GM21381 (cell line): ENCODE data around the gene ATXN7L1.
"Not testable (repeated sequence)": the region's sequence is repeated elsewhere in the genome, so short reads cannot be mapped to it uniquely, and the experiment has no call there.

Source experiments
- ATAC-seq: cut with Tn5 transposase; IDR thresholded peaks from one replicate; pipeline ENCODE4 v1.9.1; 2021; ENCODE audit warnings: mild to moderate bottlenecking, moderate library complexity; ENCODE audit not compliant: unreplicated experiment

ATXN7L1 gene

DNA sequence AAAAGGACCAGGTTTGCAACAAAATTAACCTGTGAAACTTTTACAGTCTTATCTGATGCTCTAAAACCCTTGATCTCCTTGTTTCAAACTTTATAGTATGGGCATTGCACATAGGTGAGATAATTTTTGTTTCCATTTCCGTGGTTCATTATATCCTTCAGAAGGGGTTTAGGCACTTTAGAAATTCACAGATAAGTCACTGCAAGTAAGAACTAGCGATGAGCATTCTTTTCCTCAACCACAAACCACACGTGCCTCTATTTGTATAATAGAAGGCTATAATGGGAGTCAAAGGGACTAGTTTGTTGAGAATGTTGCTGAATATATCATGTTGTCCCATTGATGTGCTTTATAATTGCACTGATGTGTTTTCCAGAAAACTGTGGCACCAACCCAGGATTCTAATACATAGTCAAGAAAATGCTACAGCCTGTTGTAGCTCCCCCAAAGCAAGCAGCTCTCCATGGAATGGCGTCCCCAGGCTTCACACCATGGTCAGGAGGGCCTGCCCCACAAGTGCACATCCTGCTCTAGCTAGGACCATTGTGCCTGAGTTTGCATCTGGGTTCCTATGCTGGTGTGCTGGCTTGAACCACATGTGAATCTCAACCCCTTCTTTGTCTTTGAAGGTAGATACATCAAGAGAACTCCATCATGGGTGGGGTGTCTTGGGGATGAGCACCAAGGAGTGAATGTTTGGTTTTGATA lies 14.0 kb upstream of the ATXN7L1 start:
- no peak for ATAC-seq

DNA sequence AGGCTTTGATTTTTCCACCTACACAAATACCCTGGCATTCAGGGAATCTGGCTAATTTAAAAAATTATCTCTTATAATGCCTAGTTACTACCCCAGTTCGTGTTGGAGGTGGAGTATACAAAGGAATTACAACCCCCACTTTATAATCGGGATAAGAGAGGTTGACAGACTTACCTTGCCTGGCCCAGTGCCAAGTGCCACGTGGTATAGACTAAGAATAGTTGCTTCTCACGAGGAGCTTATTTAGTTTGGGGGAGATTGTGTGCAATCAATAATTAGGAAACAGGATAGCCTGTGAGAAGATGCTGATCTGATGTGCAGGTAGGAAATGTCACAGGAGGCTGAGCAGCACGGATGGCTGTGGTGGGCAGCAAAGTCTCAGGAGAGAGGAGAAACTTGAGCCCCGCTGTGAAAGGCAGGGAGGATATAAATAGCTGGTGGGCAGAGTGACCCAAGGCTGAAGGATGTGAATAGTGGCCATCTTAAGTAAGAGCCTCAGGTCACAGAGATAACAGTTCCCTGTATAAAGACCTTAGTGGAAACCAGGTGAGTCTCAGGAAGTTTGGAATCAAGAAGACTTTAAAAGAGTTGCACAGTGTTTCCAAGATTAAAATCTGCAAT lies 11.3 kb upstream of the ATXN7L1 start:
- ATAC-seq = no peak

DNA sequence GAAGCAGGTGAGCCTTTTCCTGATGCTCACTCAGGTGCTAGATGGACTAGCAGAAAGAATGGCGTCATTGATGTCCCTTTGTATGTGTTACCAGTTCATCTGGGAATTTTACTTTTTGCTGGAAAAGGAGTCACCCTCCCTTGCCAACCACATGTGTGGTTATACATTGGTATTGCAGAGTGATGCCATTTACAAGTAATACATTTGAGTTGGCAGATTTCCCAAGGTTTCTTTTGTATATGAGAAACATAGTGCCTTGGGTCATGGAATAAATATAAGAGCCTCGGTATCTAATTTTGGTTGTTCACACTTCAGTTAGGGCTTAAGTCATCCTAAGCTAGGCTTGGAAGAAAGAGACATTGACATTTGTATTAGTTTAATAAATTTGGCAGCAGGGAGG lies 10.4 kb upstream of the ATXN7L1 start:
- no peak for ATAC-seq

DNA sequence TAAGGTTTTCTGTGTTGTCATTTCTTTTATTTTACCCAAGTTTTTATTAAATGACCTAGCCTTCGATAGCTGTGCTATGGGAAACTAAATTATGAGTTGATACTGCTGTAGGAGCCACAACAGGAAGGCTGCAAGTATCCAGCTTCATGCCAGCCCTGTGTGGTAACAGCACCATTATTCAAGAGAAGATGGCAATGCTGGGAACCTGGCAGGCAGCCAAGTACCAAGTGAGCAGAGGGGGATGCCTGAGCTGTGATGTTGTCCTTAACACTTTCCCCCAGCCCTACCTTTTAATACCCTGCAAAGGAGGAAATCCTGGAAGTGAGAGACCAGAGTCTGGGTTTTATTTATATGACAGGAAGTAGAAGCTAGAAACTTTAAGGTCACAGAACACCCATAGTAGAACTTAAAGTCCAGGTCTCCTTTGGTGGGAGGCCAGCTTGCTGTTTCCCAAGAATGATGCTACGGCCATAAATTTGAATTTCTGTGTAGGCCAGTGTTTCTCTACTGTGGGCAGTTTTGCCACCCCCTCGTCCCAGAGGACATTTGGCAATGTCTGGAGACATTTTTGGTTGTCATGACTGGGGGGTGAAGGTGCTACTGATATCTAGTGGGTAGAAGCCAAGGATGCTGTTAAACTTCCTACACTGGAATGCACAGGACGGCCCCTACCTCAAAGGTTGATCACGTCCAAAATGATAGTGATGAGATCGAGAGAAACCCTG lies 9.2 kb upstream of the ATXN7L1 start:
- no peak for ATAC-seq

DNA sequence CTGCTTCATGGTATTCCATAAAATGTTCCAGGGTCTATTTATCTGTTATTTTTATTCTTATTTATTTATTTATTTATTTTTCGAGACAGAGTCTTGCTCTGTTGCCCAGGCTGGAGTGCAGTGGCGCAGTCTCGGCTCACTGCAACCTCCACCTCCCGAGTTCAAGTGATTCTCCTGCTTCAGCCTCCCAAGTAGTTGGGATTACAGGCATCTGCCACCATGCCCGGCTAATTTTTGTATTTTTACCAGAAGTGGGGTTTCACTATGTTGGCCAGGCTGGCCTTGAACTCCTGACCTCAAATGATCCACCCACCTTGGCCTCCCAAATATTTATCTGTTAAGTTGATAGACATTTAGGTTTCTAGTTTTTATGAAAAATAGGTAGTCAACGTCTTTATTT lies 6.8 kb upstream of the ATXN7L1 start:
- not testable (repeated sequence) for ATAC-seq

DNA sequence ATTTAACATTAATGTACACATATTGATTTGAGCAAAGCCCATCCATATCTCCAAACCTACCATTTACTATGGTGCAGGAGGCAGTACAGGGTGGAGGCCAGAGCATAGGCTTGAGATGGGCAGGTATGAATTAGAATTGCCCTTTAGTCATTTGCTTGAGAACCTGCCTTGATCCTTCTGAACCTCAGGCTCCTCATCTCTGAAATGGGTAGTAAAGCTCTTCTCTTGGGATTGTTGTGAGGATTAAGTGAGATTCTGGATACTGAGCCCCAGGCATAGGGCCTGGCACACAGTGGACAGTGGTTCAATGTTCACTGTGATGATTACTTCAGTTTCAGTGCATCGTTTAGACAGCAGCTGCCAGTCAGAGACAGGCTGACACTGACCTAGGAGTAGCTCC lies 5.0 kb upstream of the ATXN7L1 start:
- no peak for ATAC-seq

DNA sequence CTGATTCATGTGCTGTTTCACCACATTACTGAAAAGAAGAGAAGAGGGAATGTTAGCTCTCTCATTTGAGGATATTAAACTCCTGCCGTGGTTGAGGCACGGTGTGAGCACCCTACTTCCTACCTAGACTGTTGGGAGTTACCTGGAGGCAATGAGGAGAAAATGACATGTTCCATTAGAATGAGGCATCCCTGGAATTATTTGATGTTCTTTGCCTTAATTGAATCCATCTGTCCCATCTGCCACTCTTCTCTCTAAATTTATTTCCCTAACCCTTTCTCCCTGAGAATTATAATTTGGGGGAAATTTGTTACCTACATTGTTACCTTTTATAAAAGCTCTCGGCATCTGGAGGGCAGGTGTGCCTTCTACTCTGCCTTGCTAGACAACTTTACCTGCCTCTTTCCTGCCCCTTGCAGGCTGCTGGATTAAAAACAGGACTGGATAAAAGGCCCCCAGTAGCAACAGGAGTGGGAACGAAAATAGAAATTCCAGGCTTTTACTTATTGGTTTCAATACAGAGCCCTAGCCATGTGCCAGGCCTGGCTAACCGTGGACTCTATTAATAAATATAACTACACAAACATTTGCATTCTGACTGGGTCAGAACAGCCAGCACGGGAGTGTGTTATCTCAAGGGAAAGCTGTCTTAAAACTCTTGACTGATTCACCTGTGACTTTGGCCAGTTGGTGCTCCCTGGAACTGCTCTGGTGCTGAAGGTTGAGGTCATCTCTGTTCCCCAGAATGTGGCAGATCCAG lies 4.4 kb upstream of the ATXN7L1 start:
- no peak for ATAC-seq

DNA sequence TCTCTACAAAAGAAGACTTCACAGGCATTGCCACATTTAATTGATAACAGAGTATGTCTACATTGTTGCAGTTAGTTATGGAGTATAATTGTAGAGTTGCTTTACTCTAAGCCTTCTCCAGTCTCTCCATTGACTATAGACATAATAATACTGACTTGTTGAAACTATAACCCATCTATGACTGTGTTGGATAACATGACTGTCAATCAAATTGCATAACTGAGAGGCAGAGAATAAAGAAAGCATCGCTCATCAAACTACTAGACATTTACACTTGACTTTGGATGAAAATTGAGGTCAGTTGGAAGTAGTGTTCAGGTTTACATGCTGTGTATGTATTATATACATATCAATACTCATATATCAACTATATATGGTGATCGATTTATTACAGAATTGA lies 3.4 kb upstream of the ATXN7L1 start:
- ATAC-seq = no peak

DNA sequence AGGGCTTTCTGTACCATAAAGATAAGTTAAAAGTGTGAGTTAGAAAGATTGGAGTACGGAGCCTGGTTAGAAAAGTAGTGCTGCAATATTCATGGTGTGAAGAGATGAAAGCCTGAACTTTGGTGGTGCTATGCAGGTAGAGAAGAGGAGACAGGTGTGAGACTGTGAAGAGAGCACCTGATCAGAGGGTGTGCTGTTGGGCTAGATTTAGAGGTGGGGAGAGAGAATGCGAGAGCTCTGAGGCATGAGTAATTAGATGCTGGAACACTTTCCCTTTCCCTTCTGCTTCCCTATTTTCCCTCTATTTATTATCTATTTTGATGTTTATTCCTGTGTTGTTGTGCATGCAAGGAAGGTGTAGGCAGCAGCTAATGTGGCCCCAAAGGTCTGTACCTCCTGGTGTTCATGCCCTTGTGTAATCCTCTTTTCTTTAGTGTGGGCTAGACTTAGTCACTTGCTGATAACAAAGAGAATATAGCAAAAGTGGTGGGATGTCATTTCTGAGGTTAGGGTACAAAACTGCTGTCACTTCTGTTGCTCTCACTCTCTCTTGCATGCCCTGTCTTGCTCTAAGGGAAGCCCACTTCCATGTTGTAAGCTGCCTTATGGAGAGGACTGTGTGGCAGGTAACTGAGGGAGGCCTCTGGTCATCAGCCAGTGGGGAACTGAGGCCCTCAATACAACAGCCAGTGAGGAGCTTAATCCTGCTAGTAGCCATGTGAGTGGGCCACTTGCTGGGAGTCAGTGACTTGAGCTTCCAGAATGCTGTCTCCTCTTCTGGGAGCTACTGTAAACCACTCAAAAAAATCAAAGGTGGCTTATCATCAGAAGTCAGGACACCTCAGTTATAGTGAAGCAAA lies 2.6 kb upstream of the ATXN7L1 start:
- no peak for ATAC-seq

DNA sequence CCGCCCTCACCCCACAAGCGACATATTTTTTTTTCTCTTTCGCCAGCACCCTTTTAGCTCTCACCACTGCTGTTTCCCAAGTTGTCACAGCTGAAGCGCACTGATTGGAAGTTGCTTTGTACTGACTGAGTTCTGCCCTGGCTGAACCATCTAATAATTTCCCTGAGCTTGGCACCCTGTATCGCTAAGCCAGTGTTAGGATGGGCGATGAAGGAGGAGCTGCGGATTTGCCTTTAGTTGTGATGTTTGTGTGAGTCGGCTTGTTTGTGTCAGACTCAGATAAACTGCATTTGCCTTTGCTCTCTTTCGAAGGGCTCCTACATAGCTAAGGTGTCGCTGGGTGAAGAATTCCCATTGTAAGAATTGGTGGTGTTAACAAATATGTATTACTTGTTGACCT lies 1.3 kb upstream of the ATXN7L1 start:
- no peak for ATAC-seq

DNA sequence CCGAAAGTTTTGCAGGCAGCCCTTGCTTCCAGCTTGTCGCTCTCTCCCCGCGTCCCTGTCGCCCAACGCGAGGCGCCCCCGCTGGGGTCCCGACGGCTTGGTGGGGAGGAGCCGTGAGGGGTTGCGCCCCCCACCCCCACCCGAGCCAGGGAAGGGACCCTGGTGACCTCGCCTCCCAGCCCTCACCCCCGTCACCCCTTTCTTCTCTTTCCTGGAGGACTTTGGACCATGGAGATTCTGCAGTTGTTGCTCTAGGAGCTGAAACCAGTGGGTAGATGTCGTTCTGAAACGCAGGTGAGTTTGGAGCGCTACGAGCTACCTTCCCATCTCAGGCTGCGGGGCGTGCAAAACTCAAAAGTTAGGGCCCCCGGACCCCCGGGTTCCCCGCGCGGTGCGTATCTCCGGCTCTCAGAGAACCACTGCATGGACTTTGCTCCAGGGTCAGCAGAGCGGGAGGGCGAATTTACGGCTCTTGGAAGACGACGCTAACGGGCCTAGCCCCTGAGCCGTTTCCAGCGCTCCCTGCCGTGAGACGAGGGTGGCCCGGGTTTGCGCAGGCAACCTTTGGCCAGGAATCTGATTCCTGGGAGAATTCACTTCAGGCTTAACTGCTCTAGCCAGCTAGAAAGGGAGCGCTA lies 684 bp upstream of the ATXN7L1 start:
- no peak for ATAC-seq

DNA sequence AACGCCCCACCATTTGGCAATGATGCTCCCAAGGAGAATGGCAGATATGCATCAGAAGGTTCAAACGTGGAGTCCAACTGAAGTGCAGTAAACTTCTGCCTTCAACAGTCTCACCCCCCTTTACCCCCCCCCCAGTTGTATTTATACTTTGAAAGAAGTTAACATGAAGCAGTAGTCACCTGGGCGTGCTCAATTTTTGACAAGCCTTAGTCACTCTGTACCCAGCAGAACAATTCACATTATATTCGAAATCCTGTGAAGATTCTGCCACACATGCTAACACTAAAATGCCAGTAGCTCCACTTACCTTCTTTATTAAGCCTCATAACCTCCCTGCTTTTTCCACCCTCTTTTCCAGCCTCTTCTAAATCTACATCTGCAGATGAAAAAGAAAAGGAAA lies 894 bp downstream of the ATXN7L1 start:
- no peak for ATAC-seq

DNA sequence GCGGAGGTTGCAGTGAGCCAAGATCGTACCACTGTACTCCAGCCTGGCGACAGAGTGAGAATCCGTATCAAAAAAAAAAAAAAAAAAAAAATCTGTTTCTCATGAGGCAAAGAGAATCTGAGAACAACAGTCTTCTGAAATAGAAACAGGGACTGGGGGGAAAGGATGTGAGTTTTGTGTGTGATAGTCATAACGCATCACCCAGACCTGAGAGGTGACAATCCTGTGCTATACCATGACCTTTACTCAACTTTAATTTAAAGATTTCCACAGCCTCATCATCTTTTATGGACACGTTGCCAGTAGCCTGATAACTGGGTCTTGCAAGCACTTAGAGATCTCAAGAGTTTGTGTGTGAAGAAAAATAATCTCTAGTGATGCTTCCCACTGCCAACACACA lies 2.3 kb downstream of the ATXN7L1 start:
- ATAC-seq = no peak

DNA sequence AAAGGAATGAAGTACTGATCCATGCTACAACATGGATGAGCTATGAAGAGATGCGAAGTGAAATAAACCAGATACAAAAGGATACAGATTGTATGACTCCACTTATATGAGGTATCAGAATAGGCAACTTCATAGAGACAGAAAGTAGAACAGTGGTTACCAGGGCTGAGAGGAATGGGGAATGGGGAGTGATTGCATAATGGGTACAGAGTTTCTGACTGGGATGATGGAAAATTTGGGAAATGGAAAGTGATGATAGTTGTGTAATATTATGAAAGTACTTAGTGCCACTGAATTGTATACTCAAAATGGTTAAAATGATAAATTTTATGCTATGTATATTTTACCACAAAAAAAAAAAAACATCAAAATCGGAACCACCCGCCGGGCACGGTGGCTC lies 3.9 kb downstream of the ATXN7L1 start:
- ATAC-seq = no peak

DNA sequence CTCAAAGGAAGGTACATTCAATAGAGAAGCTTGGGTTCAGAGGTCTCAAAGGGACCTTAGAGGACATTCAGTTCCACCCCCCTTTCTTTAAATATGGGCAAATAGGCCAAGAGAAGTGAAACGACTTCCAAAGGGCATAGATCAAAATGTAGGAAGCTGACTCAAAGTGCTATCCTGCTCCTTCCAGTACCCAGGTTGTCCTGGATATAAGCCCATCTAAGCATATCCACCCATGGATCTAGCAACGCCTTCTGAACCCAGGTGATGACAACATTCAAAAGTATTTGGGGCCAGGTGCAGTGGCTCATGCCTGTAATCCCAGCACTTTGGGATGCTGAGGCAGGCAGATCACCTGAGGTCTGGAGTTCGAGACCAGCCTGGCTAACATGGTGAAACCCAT lies 5.3 kb downstream of the ATXN7L1 start:
- no peak for ATAC-seq

DNA sequence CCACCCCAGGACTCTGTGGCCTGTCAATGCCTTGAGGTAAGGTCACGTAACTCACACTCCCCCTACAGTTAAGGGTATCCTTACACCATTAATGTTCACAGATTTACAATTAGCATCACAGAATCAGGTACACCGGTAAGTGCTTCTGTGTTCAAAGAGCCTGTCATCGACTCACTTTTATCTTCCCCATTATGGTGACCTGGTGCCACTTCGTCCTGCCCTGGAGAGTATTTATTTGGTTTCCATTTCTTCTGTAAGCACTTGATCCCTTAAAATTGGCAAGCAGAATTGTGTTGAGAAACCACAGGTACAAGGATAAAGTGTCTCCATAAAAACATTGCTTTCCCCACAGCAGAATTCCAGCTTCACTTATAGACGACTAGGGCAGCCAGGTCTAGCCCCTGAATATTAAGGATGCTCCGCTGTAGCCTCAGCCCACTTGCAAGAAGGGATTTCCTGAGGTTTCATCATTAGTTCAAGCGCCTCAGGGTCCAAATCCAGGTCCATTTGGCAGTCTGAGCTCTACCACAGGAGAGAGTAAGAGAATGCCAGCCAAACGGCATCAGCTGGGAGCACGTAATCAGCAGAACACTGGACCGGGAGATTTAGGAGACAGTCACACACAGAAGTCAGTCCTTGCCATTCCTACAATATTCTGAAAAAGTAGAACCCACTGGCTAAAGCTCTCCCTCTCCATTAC lies 10.1 kb downstream of the ATXN7L1 start:
- no peak for ATAC-seq

DNA sequence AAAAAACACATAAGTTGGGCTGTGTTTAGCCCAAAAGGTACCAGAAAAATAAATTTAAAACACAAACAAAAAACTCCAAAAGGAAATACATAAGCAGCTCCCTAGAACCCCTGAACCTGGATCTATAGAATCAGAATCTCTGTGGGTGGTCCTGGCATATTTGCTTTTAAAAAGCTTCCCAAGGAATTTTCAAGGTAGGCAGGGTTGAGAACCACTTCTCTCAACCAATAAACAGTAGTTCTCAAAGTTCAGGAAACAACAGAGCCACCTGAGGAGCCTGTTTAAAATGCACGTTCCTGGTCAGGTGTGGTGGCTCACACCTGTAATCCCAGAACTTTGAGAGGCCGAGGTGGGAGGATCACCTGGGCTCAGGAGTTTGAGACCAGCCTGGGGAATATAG lies 12.5 kb downstream of the ATXN7L1 start:
- no peak for ATAC-seq

DNA sequence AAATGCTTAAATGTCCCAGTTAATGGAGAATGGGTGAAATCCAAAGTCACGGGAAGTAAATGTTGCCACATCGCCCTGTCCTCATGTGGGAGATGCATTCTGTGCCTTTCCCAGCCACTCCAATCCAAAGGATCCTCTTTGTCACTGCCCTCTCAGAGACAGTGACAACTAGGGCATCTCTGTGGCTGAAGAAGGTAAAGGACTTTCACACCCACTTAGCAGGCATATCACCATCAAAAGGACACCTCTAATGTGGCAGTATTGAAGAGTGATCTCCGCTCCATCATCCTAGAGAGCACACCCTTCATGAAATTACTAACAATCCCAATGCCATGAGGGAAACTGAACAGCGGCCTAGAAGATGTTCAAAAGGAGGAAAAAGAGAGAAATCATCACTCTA lies 13.6 kb downstream of the ATXN7L1 start:
- no peak for ATAC-seq

DNA sequence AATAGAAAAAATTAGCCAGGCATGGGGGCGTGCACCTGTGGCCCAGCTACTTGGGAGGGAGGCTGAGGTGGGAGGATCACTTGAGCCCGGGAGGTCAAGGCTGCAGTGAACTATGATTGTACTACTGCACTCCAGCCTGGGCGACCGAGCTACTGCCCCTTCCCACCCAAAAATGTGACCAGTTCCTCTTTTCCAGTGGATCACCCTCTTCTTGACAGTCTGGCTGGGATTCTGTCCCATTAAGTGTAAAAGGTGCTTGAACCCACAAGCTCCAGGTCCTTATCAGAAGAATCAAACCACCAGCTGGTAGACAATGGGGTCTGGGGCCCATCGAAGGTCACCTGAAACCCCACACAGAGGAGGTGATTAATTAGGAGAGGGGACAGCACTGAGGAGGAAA lies 14.1 kb downstream of the ATXN7L1 start:
- no peak for ATAC-seq

DNA sequence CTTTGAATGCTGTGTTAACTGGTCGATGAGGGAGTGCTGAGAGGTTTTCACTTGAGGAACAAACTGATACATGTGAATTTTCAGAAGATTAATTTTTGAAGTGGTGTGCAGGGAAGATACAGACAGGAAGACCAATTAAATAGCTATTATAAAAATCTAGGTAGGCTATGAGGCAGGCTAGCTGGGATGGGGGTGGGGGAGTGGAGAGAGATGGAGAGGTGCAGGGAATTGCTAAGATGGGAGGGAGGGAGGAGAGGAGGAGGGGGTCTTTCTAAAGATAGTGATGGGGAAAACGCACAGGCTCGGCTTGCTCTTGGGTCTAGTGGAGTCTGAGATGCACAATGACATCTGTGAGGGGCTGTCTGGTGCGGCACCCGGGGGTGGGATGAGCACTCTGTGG lies 15.2 kb downstream of the ATXN7L1 start:
- ATAC-seq = no peak
